ENCODE measurements around the gene MAML2. TPM values are rescaled to one million over a fixed set of nuclear protein-coding genes. Genes with fewer than 3 reads are reported as not detected.

MAML2 gene
- total and polyA plus RNA-seq, 2 experiments from 2014 or later: 2.0 to 7.1 TPM

DNA sequence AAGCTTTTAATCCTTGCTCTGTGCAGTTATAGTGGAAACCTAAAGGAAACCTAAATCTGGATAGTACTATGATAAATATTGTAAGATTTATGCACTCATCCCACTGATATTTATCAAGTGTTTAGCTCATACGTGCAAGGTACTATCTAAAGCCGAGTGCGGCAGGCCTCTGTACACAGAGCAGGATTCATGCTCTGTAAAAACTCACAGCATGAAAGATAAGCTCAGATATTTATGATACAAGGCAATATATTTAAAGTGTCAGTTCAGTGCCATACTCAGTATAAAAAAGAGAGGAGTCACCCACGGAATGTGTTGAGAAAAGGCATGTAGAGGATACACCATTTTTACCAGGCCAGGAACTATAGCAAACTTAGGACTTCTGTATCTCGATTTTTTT, 66.2 kb downstream of the MAML2 start (continued):
- TF ChIP-seq, protein P1, sequence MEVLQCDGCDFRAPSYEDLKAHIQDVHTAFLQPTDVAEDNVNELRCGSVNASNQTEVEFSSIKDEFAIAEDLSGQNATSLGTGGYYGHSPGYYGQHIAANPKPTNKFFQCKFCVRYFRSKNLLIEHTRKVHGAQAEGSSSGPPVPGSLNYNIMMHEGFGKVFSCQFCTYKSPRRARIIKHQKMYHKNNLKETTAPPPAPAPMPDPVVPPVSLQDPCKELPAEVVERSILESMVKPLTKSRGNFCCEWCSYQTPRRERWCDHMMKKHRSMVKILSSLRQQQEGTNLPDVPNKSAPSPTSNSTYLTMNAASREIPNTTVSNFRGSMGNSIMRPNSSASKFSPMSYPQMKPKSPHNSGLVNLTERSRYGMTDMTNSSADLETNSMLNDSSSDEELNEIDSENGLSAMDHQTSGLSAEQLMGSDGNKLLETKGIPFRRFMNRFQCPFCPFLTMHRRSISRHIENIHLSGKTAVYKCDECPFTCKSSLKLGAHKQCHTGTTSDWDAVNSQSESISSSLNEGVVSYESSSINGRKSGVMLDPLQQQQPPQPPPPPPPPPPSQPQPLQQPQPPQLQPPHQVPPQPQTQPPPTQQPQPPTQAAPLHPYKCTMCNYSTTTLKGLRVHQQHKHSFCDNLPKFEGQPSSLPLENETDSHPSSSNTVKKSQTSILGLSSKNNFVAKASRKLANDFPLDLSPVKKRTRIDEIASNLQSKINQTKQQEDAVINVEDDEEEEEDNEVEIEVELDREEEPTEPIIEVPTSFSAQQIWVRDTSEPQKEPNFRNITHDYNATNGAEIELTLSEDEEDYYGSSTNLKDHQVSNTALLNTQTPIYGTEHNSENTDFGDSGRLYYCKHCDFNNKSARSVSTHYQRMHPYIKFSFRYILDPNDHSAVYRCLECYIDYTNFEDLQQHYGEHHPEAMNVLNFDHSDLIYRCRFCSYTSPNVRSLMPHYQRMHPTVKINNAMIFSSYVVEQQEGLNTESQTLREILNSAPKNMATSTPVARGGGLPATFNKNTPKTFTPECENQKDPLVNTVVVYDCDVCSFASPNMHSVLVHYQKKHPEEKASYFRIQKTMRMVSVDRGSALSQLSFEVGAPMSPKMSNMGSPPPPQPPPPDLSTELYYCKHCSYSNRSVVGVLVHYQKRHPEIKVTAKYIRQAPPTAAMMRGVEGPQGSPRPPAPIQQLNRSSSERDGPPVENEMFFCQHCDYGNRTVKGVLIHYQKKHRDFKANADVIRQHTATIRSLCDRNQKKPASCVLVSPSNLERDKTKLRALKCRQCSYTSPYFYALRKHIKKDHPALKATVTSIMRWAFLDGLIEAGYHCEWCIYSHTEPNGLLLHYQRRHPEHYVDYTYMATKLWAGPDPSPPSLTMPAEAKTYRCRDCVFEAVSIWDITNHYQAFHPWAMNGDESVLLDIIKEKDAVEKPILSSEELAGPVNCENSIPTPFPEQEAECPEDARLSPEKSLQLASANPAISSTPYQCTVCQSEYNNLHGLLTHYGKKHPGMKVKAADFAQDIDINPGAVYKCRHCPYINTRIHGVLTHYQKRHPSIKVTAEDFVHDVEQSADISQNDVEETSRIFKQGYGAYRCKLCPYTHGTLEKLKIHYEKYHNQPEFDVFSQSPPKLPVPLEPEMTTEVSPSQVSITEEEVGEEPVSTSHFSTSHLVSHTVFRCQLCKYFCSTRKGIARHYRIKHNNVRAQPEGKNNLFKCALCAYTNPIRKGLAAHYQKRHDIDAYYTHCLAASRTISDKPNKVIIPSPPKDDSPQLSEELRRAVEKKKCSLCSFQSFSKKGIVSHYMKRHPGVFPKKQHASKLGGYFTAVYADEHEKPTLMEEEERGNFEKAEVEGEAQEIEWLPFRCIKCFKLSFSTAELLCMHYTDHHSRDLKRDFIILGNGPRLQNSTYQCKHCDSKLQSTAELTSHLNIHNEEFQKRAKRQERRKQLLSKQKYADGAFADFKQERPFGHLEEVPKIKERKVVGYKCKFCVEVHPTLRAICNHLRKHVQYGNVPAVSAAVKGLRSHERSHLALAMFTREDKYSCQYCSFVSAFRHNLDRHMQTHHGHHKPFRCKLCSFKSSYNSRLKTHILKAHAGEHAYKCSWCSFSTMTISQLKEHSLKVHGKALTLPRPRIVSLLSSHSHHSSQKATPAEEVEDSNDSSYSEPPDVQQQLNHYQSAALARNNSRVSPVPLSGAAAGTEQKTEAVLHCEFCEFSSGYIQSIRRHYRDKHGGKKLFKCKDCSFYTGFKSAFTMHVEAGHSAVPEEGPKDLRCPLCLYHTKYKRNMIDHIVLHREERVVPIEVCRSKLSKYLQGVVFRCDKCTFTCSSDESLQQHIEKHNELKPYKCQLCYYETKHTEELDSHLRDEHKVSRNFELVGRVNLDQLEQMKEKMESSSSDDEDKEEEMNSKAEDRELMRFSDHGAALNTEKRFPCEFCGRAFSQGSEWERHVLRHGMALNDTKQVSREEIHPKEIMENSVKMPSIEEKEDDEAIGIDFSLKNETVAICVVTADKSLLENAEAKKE (CRISPR knock-in tag; IDR thresholded peaks at IDR 0.05): no peak
- TF ChIP-seq EZH2phosphoT487 (IDR thresholded peaks at IDR 0.05; ENCODE audit: unreplicated experiment) (no peak), POLR2AphosphoS5 (IDR thresholded peaks at IDR 0.05; ENCODE audit: low read depth) (no peak)

DNA sequence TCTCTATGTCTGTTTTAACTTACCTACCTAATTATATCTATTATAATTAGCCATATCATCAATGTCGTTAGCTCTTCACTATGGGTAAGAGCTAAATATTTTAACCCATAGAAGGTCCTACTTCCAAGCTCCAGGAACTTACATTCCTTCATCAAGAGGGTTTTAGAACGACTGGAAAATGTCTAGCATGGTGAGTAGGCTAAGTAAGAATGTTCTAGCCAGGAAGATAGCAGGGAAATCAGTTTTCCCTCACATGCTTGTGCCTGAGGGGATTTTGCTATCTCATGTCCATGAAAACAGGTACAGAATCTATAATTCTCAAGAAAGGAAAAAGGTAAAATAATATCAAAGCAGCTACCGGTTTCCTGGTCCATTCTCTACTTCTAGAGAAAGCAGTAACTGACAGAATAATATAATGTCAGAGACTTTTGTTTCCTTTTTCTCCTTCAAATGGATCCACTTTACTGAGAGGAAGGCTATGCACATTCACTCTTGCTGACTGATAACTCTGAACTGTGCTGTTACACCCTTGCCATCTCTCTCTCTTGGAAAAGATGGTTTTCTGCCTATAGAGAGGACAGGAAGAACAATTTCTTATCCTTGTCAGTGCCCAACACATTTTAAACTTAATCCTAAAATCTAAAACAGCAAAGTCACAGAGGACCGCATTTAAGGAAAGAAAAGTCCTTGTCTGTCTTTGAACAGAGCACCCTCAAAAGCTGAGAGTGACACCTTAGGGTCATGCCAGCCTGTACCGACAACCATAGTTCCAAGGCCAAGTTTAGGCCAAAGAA, 67.0 kb downstream of the MAML2 start:
- Mint-ChIP-seq H3K36me3 (ENCODE audit: low read depth) (peaks cover 3% of the 10 kb centered on the region), H3K4me1 (peaks cover 39% of the 10 kb centered on the region), H3K27me3 (ENCODE audit: insufficient read depth, low read depth, poor library complexity) (no peaks in the 10 kb centered on the region), H3K27ac (no peak overlapping the region), H3K9me3 (peaks cover 2% of the 10 kb centered on the region; the same call in 2 of the 3 replicates), H3K4me3 (no peak overlapping the region)
- Histone ChIP-seq H2AFZ (no peak overlapping the region), H3K27me3 (ENCODE audit: insufficient read depth) (no peaks in the 10 kb centered on the region), H3K4me2 (no peak overlapping the region), H3K9me2 (ENCODE audit: insufficient read depth) (no peaks in the 10 kb centered on the region), H3K79me2 (replicated peaks; ENCODE audit: insufficient read depth) (no peaks in the 10 kb centered on the region), H3K27ac (ENCODE audit: low read depth) (no peak overlapping the region), H4K20me1 (replicated peaks; ENCODE audit: insufficient read depth) (no peaks in the 10 kb centered on the region), H3K36me3 (ENCODE audit: insufficient read depth) (no peaks in the 10 kb centered on the region), H3K4me1 (ENCODE audit: insufficient read depth) (peaks cover 47% of the 10 kb centered on the region), H3F3A (replicated peaks; ENCODE audit: low read depth) (no peaks in the 10 kb centered on the region), H3K4me3 (no peak overlapping the region)
- ATAC-seq: no peak
- DNase-seq (ENCODE audit: low spot score): no peak
- TF ChIP-seq EZH2phosphoT487 (IDR thresholded peaks at IDR 0.05; ENCODE audit: unreplicated experiment) (no peak), STAT1 (IDR thresholded peaks at IDR 0.05; ENCODE audit: unreplicated experiment) (no peak), NANOG (IDR thresholded peaks at IDR 0.05; ENCODE audit: borderline replicate concordance) (no peak), JUNB (IDR thresholded peaks at IDR 0.05; ENCODE audit: unreplicated experiment) (no peak), CREB1 (CRISPR knock-in tag; IDR thresholded peaks at IDR 0.05; ENCODE audit: low read depth) (no peak), ZNF114 (CRISPR knock-in tag; IDR thresholded peaks at IDR 0.05) (no peak), ZNF331 (CRISPR knock-in tag; IDR thresholded peaks at IDR 0.05; ENCODE audit: low read depth) (no peak)
- TF ChIP-seq, protein P2, sequence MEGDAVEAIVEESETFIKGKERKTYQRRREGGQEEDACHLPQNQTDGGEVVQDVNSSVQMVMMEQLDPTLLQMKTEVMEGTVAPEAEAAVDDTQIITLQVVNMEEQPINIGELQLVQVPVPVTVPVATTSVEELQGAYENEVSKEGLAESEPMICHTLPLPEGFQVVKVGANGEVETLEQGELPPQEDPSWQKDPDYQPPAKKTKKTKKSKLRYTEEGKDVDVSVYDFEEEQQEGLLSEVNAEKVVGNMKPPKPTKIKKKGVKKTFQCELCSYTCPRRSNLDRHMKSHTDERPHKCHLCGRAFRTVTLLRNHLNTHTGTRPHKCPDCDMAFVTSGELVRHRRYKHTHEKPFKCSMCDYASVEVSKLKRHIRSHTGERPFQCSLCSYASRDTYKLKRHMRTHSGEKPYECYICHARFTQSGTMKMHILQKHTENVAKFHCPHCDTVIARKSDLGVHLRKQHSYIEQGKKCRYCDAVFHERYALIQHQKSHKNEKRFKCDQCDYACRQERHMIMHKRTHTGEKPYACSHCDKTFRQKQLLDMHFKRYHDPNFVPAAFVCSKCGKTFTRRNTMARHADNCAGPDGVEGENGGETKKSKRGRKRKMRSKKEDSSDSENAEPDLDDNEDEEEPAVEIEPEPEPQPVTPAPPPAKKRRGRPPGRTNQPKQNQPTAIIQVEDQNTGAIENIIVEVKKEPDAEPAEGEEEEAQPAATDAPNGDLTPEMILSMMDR (conservative IDR thresholded peaks at IDR 0.05; ENCODE audit: low read depth in 2 of 2): no peak
- TF ChIP-seq, protein P3, sequence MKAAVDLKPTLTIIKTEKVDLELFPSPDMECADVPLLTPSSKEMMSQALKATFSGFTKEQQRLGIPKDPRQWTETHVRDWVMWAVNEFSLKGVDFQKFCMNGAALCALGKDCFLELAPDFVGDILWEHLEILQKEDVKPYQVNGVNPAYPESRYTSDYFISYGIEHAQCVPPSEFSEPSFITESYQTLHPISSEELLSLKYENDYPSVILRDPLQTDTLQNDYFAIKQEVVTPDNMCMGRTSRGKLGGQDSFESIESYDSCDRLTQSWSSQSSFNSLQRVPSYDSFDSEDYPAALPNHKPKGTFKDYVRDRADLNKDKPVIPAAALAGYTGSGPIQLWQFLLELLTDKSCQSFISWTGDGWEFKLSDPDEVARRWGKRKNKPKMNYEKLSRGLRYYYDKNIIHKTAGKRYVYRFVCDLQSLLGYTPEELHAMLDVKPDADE (IDR thresholded peaks at IDR 0.05): no peak
- TF ChIP-seq, protein P4, sequence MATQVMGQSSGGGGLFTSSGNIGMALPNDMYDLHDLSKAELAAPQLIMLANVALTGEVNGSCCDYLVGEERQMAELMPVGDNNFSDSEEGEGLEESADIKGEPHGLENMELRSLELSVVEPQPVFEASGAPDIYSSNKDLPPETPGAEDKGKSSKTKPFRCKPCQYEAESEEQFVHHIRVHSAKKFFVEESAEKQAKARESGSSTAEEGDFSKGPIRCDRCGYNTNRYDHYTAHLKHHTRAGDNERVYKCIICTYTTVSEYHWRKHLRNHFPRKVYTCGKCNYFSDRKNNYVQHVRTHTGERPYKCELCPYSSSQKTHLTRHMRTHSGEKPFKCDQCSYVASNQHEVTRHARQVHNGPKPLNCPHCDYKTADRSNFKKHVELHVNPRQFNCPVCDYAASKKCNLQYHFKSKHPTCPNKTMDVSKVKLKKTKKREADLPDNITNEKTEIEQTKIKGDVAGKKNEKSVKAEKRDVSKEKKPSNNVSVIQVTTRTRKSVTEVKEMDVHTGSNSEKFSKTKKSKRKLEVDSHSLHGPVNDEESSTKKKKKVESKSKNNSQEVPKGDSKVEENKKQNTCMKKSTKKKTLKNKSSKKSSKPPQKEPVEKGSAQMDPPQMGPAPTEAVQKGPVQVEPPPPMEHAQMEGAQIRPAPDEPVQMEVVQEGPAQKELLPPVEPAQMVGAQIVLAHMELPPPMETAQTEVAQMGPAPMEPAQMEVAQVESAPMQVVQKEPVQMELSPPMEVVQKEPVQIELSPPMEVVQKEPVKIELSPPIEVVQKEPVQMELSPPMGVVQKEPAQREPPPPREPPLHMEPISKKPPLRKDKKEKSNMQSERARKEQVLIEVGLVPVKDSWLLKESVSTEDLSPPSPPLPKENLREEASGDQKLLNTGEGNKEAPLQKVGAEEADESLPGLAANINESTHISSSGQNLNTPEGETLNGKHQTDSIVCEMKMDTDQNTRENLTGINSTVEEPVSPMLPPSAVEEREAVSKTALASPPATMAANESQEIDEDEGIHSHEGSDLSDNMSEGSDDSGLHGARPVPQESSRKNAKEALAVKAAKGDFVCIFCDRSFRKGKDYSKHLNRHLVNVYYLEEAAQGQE (IDR thresholded peaks at IDR 0.05; ENCODE audit: unreplicated experiment): no peak

All from GM23338 (cell line).